ENCODE data around the gene PAIP1. TPM values are rescaled to one million over a fixed set of nuclear protein-coding genes. Genes with fewer than 3 reads are reported as not detected.
"Not testable (repeated sequence)": the region's sequence is repeated elsewhere in the genome, so short reads cannot be mapped to it uniquely, and the experiment has no call there.

Gene PAIP1
- total and polyA plus RNA-seq, 2 experiments from 2014 or later = 151 to 298 TPM

- Histone ChIP-seq H3K4me3 (no peak overlapping the region), H3K27me3 (no peaks in the 10 kb centered on the region), H3K9me3 (ENCODE audit: low read depth) (no peaks in the 10 kb centered on the region), H3K36me3 (peaks cover 39% of the 10 kb centered on the region), H3K27ac (peak overlapping the region; percentile 11), H3K4me1 (ENCODE audit: low read depth) (peaks cover 34% of the 10 kb centered on the region)
- no peak for TF ChIP-seq CTCF (IDR thresholded peaks at IDR 0.05; ENCODE audit: low read depth, low read length)
- DNase-seq (ENCODE audit: low read depth in 1 of 2, low spot score in 1 of 2) = no peak
Observed at GRCh38 chr5:43551731-43552130, 5.1 kb downstream of the PAIP1 start.

- Histone ChIP-seq H3K4me1 (ENCODE audit: low read depth) (peaks cover 21% of the 10 kb centered on the region), H3K36me3 (peaks cover 49% of the 10 kb centered on the region)
- not testable (repeated sequence) for H3K27ac ChIP-seq; H3K9me3 ChIP-seq (ENCODE audit: low read depth); H3K27me3 ChIP-seq; DNase-seq (ENCODE audit: low read depth in 1 of 2, low spot score in 1 of 2); H3K4me3 ChIP-seq
Observed at GRCh38 chr5:43549272-43549671, 7.6 kb downstream of the PAIP1 start.

GRCh38 chr5:43548358-43548757, 8.5 kb downstream of the PAIP1 start:
- peaks cover 55% of the 10 kb centered on the region for H3K36me3 ChIP-seq
- peaks cover 12% of the 10 kb centered on the region for H3K4me1 ChIP-seq (ENCODE audit: low read depth)
- no peak for TF ChIP-seq CTCF (IDR thresholded peaks at IDR 0.05; ENCODE audit: low read depth, low read length)
- no peaks in the 10 kb centered on the region for H3K9me3 ChIP-seq (ENCODE audit: low read depth)
- no peak overlapping the region for H3K27ac ChIP-seq
- no peaks in the 10 kb centered on the region for H3K27me3 ChIP-seq
- DNase-seq (ENCODE audit: low read depth in 1 of 2, low spot score in 1 of 2) = no peak
- H3K4me3 ChIP-seq = no peak overlapping the region

- H3K36me3 ChIP-seq = peaks cover 60% of the 10 kb centered on the region
- no peak for TF ChIP-seq CTCF (IDR thresholded peaks at IDR 0.05; ENCODE audit: low read depth, low read length)
- no peak for DNase-seq (ENCODE audit: low read depth in 1 of 2, low spot score in 1 of 2)
- H3K27ac ChIP-seq = no peak overlapping the region
- no peaks in the 10 kb centered on the region for H3K27me3 ChIP-seq
- H3K9me3 ChIP-seq (ENCODE audit: low read depth) = no peaks in the 10 kb centered on the region
- no peak overlapping the region for H3K4me3 ChIP-seq
- H3K4me1 ChIP-seq (ENCODE audit: low read depth) = peaks cover 9% of the 10 kb centered on the region
Observed at GRCh38 chr5:43547532-43547931, 9.3 kb downstream of the PAIP1 start.

- Histone ChIP-seq H3K4me1 (ENCODE audit: low read depth) (no peaks in the 10 kb centered on the region), H3K4me3 (no peak overlapping the region), H3K9me3 (ENCODE audit: low read depth) (no peaks in the 10 kb centered on the region), H3K27me3 (no peaks in the 10 kb centered on the region), H3K27ac (no peak overlapping the region), H3K36me3 (peaks cover 78% of the 10 kb centered on the region)
- DNase-seq (ENCODE audit: low read depth in 1 of 2, low spot score in 1 of 2) = peak in 1 of 2 donors; percentile 25
- TF ChIP-seq CTCF (IDR thresholded peaks at IDR 0.05; ENCODE audit: low read depth, low read length) = no peak
Observed at GRCh38 chr5:43543434-43543833, 13.4 kb downstream of the PAIP1 start.

GRCh38 chr5:43540746-43541145, 16.1 kb downstream of the PAIP1 start:
- no peak for DNase-seq (ENCODE audit: low read depth in 1 of 2, low spot score in 1 of 2)
- no peak overlapping the region for H3K4me3 ChIP-seq
- peaks cover 77% of the 10 kb centered on the region for H3K36me3 ChIP-seq

More at GRCh38 chr5:43540746-43541145, 16.1 kb downstream of the PAIP1 start:
- Histone ChIP-seq H3K27me3 (no peaks in the 10 kb centered on the region), H3K4me1 (ENCODE audit: low read depth) (no peaks in the 10 kb centered on the region), H3K9me3 (ENCODE audit: low read depth) (no peaks in the 10 kb centered on the region), H3K27ac (no peak overlapping the region)
- TF ChIP-seq CTCF (IDR thresholded peaks at IDR 0.05; ENCODE audit: low read depth, low read length) = no peak
